ENCODE data around the gene CDRT15L2. TPM values are rescaled to one million over a fixed set of nuclear protein-coding genes. Genes with fewer than 3 reads are reported as not detected.
"Not testable (repeated sequence)": the region's sequence is repeated elsewhere in the genome, so short reads cannot be mapped to it uniquely, and the experiment has no call there.

The CDRT15L2 gene
- total and polyA plus RNA-seq, 10 of the 15 experiments (the other 5 are each of a cell fraction or from before 2014, with no cell fraction given), result not detected

GRCh38 chr17:20541853-20542546 lies 37.5 kb upstream of the CDRT15L2 start:
- BruUV-seq (replicated peaks); H3K4me3 ChIP-seq; SMC1A ChIA-PET (ENCODE audit: uncharacterized antibody, unreplicated experiment); H3K4me1 ChIP-seq (ENCODE audit: control insufficient read depth, insufficient read depth, low read length); ATAC-seq; in situ Hi-C loops (cut with MboI); DNase-seq (ENCODE audit: low read depth, low spot score); H3K36me3 ChIP-seq (ENCODE audit: control insufficient read depth in 2 of 2, insufficient read depth in 2 of 2, low read length in 1 of 2); H3K27ac ChIP-seq (ENCODE audit: control insufficient read depth, insufficient read depth); H4K20me1 ChIP-seq (ENCODE audit: control insufficient read depth, insufficient read depth); intact Hi-C loops (cut with micrococcal nuclease; ENCODE audit: unreplicated experiment); H3K9ac ChIP-seq (ENCODE audit: control insufficient read depth, insufficient read depth, low read length); POLR2A ChIA-PET; H3K9me3 ChIP-seq (replicated peaks; ENCODE audit: control insufficient read depth, insufficient read depth, low read length); H3K4me2 ChIP-seq (ENCODE audit: control insufficient read depth, insufficient read depth); FAIRE-seq; H3K27me3 ChIP-seq (replicated peaks in 1 of 2; ENCODE audit: control insufficient read depth in 2 of 2, insufficient read depth in 2 of 2, low read length in 1 of 2); H2AFZ ChIP-seq (ENCODE audit: control insufficient read depth, low read depth, low read length); RAD21 ChIA-PET (ENCODE audit: unreplicated experiment); CTCF ChIA-PET; H3K79me2 ChIP-seq (ENCODE audit: control insufficient read depth, insufficient read depth, low read length): not testable (repeated sequence)
- 73% methylated on average over 7 of the region's 7 CpGs for WGBS (ENCODE audit: insufficient coverage, insufficient replicate concordance, low lambda C conversion rate, missing lambda C conversion rate)

- H3K4me1 ChIP-seq (ENCODE audit: control insufficient read depth, insufficient read depth, low read length); CTCF ChIA-PET; H3K27ac ChIP-seq (ENCODE audit: control insufficient read depth, insufficient read depth); H4K20me1 ChIP-seq (ENCODE audit: control insufficient read depth, insufficient read depth); H3K36me3 ChIP-seq (ENCODE audit: control insufficient read depth in 2 of 2, insufficient read depth in 2 of 2, low read length in 1 of 2); H2AFZ ChIP-seq (ENCODE audit: control insufficient read depth, low read depth, low read length); H3K4me3 ChIP-seq; BruUV-seq (replicated peaks); RAD21 ChIA-PET (ENCODE audit: unreplicated experiment); intact Hi-C loops (cut with micrococcal nuclease; ENCODE audit: unreplicated experiment); H3K27me3 ChIP-seq (replicated peaks in 1 of 2; ENCODE audit: control insufficient read depth in 2 of 2, insufficient read depth in 2 of 2, low read length in 1 of 2); H3K4me2 ChIP-seq (ENCODE audit: control insufficient read depth, insufficient read depth); in situ Hi-C loops (cut with MboI); ATAC-seq; DNase-seq (ENCODE audit: low read depth, low spot score); H3K9me3 ChIP-seq (replicated peaks; ENCODE audit: control insufficient read depth, insufficient read depth, low read length); SMC1A ChIA-PET (ENCODE audit: uncharacterized antibody, unreplicated experiment); FAIRE-seq; H3K9ac ChIP-seq (ENCODE audit: control insufficient read depth, insufficient read depth, low read length); H3K79me2 ChIP-seq (ENCODE audit: control insufficient read depth, insufficient read depth, low read length); POLR2A ChIA-PET: not testable (repeated sequence)
- WGBS (ENCODE audit: insufficient coverage, insufficient replicate concordance, low lambda C conversion rate, missing lambda C conversion rate), result 0% methylated on average over 1 of the region's 5 CpGs
Observed at GRCh38 chr17:20547923-20548322, 31.6 kb upstream of the CDRT15L2 start.

- in situ Hi-C loops (cut with MboI); H3K4me1 ChIP-seq (ENCODE audit: control insufficient read depth, insufficient read depth, low read length); SMC1A ChIA-PET (ENCODE audit: uncharacterized antibody, unreplicated experiment); BruUV-seq (replicated peaks); RAD21 ChIA-PET (ENCODE audit: unreplicated experiment); H3K27ac ChIP-seq (ENCODE audit: control insufficient read depth, insufficient read depth); H3K4me3 ChIP-seq; H2AFZ ChIP-seq (ENCODE audit: control insufficient read depth, low read depth, low read length); POLR2A ChIA-PET; FAIRE-seq; DNase-seq (ENCODE audit: low read depth, low spot score); intact Hi-C loops (cut with micrococcal nuclease; ENCODE audit: unreplicated experiment); H4K20me1 ChIP-seq (ENCODE audit: control insufficient read depth, insufficient read depth); CTCF ChIA-PET; H3K27me3 ChIP-seq (replicated peaks in 1 of 2; ENCODE audit: control insufficient read depth in 2 of 2, insufficient read depth in 2 of 2, low read length in 1 of 2); H3K9me3 ChIP-seq (replicated peaks; ENCODE audit: control insufficient read depth, insufficient read depth, low read length); H3K9ac ChIP-seq (ENCODE audit: control insufficient read depth, insufficient read depth, low read length); H3K79me2 ChIP-seq (ENCODE audit: control insufficient read depth, insufficient read depth, low read length); H3K36me3 ChIP-seq (ENCODE audit: control insufficient read depth in 2 of 2, insufficient read depth in 2 of 2, low read length in 1 of 2); ATAC-seq; H3K4me2 ChIP-seq (ENCODE audit: control insufficient read depth, insufficient read depth): not testable (repeated sequence)
- 40% methylated on average over 4 of the region's 6 CpGs for WGBS (ENCODE audit: insufficient coverage, insufficient replicate concordance, low lambda C conversion rate, missing lambda C conversion rate)
Observed at GRCh38 chr17:20552920-20553319, 26.6 kb upstream of the CDRT15L2 start.

- SMC1A ChIA-PET (ENCODE audit: uncharacterized antibody, unreplicated experiment); H4K20me1 ChIP-seq (ENCODE audit: control insufficient read depth, insufficient read depth): not testable (repeated sequence)
Observed at GRCh38 chr17:20554728-20555127, 24.8 kb upstream of the CDRT15L2 start.

More at GRCh38 chr17:20554728-20555127, 24.8 kb upstream of the CDRT15L2 start:
- WGBS (ENCODE audit: insufficient coverage, insufficient replicate concordance, low lambda C conversion rate, missing lambda C conversion rate), result 60% methylated on average over 3 of the region's 4 CpGs
- H2AFZ ChIP-seq (ENCODE audit: control insufficient read depth, low read depth, low read length); H3K9ac ChIP-seq (ENCODE audit: control insufficient read depth, insufficient read depth, low read length); H3K9me3 ChIP-seq (replicated peaks; ENCODE audit: control insufficient read depth, insufficient read depth, low read length); ATAC-seq; FAIRE-seq; intact Hi-C loops (cut with micrococcal nuclease; ENCODE audit: unreplicated experiment); RAD21 ChIA-PET (ENCODE audit: unreplicated experiment); H3K36me3 ChIP-seq (ENCODE audit: control insufficient read depth in 2 of 2, insufficient read depth in 2 of 2, low read length in 1 of 2); H3K4me1 ChIP-seq (ENCODE audit: control insufficient read depth, insufficient read depth, low read length); BruUV-seq (replicated peaks); H3K27me3 ChIP-seq (replicated peaks in 1 of 2; ENCODE audit: control insufficient read depth in 2 of 2, insufficient read depth in 2 of 2, low read length in 1 of 2); H3K27ac ChIP-seq (ENCODE audit: control insufficient read depth, insufficient read depth); H3K4me3 ChIP-seq; H3K4me2 ChIP-seq (ENCODE audit: control insufficient read depth, insufficient read depth); DNase-seq (ENCODE audit: low read depth, low spot score); H3K79me2 ChIP-seq (ENCODE audit: control insufficient read depth, insufficient read depth, low read length); CTCF ChIA-PET; POLR2A ChIA-PET; in situ Hi-C loops (cut with MboI): not testable (repeated sequence)

Measured in GM12878 (cell line).